CD14-positive monocyte (primary cell): ENCODE results near the gene ABHD16A. TPM values are rescaled to one million over a fixed set of nuclear protein-coding genes. Genes with fewer than 3 reads are reported as not detected.
A peak's percentile ranks its signal among the peaks of the same experiment; 100 is the strongest.

ENCODE experiments used
- DNase-seq, 3 donors: peaks; one replicate each; pipeline ENCODE4 v3.0.0-alpha.2; 2011 to 2022
- H2AFZ ChIP-seq: 2 replicates; pipeline ENCODE4 v1.6.0; 2012; ENCODE audit warnings: mild to moderate bottlenecking, low read depth, low read length, inconsistent platforms; ENCODE audit not compliant: insufficient read depth, poor library complexity, severe bottlenecking
- H3K27ac ChIP-seq, 2 donors: 1 replicate in 1 of 2; 2 replicates in 1 of 2; pipeline ENCODE4 v1.5.1; 2012 to 2013; ENCODE audit warnings: low read length in 2 of 2, control low read depth in 1 of 2, inconsistent platforms in 1 of 2, low read depth in 1 of 2, mild to moderate bottlenecking in 1 of 2
- H3K27me3 ChIP-seq, 2 donors: one replicate each; pipeline versions ENCODE4 v1.6.0 to v1.6.1; 2011 to 2013; ENCODE audit warnings: low read length in 2 of 2; ENCODE audit not compliant: control insufficient read depth in 2 of 2, insufficient read depth in 2 of 2
- H3K36me3 ChIP-seq, 2 donors: replicated peaks in 1 of 2; 1 replicate in 1 of 2; 2 replicates in 1 of 2; pipeline versions ENCODE4 v1.5.1 to v1.6.1; 2012 to 2013; ENCODE audit warnings: low read length in 2 of 2, control low read depth in 1 of 2, inconsistent platforms in 1 of 2, mild to moderate bottlenecking in 1 of 2; ENCODE audit not compliant: insufficient read depth in 2 of 2, control insufficient read depth in 1 of 2
- H3K4me1 ChIP-seq, 2 donors: 1 replicate in 1 of 2; 2 replicates in 1 of 2; pipeline versions ENCODE4 v1.5.1 to v1.6.1; 2012 to 2013; ENCODE audit warnings: low read length in 2 of 2, control low read depth in 1 of 2, inconsistent platforms in 1 of 2, mild to moderate bottlenecking in 1 of 2, moderate library complexity in 1 of 2; ENCODE audit not compliant: insufficient read depth in 2 of 2, control insufficient read depth in 1 of 2
- H3K4me2 ChIP-seq: replicated peaks from 2 replicates; pipeline ENCODE3; 2012; ENCODE audit warnings: low read length, moderate library complexity, mild to moderate bottlenecking; ENCODE audit not compliant: poor library complexity, severe bottlenecking; ENCODE audit errors: extremely low read depth
- H3K4me3 ChIP-seq, 3 experiments: fragments of 200-600 bp in 1 of 3; sonication (generic) in 1 of 3; replicated peaks in 1 of 3; 1 replicate in 2 of 3; 2 replicates in 1 of 3; pipeline ENCODE4 v1.5.1; 2011 to 2013; ENCODE audit warnings: low read length in 3 of 3, mild to moderate bottlenecking in 3 of 3, control low read depth in 2 of 3, low read depth in 2 of 3, inconsistent platforms in 1 of 3, moderate library complexity in 1 of 3
- H3K79me2 ChIP-seq: 2 replicates; pipeline ENCODE4 v1.6.0; 2012; ENCODE audit warnings: mild to moderate bottlenecking, control low read depth, inconsistent platforms, low read length, moderate library complexity; ENCODE audit not compliant: insufficient read depth
- H3K9ac ChIP-seq: 2 replicates; pipeline ENCODE4 v1.6.0; 2017; ENCODE audit warnings: low read length, mild to moderate bottlenecking; ENCODE audit not compliant: insufficient read depth, poor library complexity, severe bottlenecking
- H3K9me3 ChIP-seq, 2 donors: replicated peaks in 1 of 2; 1 replicate in 1 of 2; 2 replicates in 1 of 2; pipeline versions ENCODE4 v1.5.1 to v1.6.1; 2012 to 2013; ENCODE audit warnings: low read length in 2 of 2, control low read depth in 1 of 2; ENCODE audit not compliant: control insufficient read depth in 1 of 2, insufficient read depth in 1 of 2
- H4K20me1 ChIP-seq: 2 replicates; pipeline ENCODE4 v1.6.0; 2012; ENCODE audit warnings: mild to moderate bottlenecking, low read length, control low read depth, moderate library complexity; ENCODE audit not compliant: insufficient read depth
- H3K27ac Mint-ChIP-seq, 7 donors: one replicate each; pipeline ENCODE4 v1.8.0; 2020; ENCODE audit warnings: mild to moderate bottlenecking in 7 of 7, mixed read lengths in 7 of 7, moderate library complexity in 6 of 7, inconsistent platforms in 2 of 7
- H3K27me3 Mint-ChIP-seq, 3 donors: one replicate each; pipeline ENCODE4 v1.8.0; 2021 to 2022; ENCODE audit warnings: low read depth in 3 of 3, mild to moderate bottlenecking in 3 of 3, mixed read lengths in 3 of 3, moderate library complexity in 3 of 3, inconsistent platforms in 1 of 3
- H3K36me3 Mint-ChIP-seq, 2 donors: one replicate each; pipeline ENCODE4 v1.8.0; 2020; ENCODE audit warnings: mixed read lengths in 2 of 2, inconsistent platforms in 1 of 2, mild to moderate bottlenecking in 1 of 2
- H3K4me1 Mint-ChIP-seq: one replicate; pipeline ENCODE4 v1.8.0; 2020; ENCODE audit warnings: mild to moderate bottlenecking, mixed read lengths
- H3K4me3 Mint-ChIP-seq, 2 donors: one replicate each; pipeline ENCODE4 v1.8.0; 2020; ENCODE audit warnings: mild to moderate bottlenecking in 2 of 2, mixed read lengths in 2 of 2, moderate library complexity in 1 of 2
- H3K9me3 Mint-ChIP-seq, 7 donors: one replicate each; pipeline ENCODE4 v1.8.0; 2020 to 2022; ENCODE audit warnings: mixed read lengths in 7 of 7, mild to moderate bottlenecking in 6 of 7, moderate library complexity in 6 of 7, inconsistent platforms in 2 of 7
- WGBS: methylation state at CpG from one replicate; pipeline ENCODE4 v1.1.5; 2013; ENCODE audit warnings: missing lambda C conversion rate; ENCODE audit not compliant: insufficient coverage; 5-methylcytosine and 5-hydroxymethylcytosine counted together
- intact Hi-C, 2 donors: fragments of 100-400 bp; cut with micrococcal nuclease; formaldehyde crosslinking; loops; one replicate each; pipeline versions ENCODE4 v1.15.0 to v1.15.1; 2023
- polyA plus RNA-seq, 3 donors: library from polyadenylated mRNA; depleted of rRNA in 1 of 3; unstranded in 2 of 3; stranded (reverse) in 1 of 3; fragments of 300-500 nt in 2 of 3; fragments of >200 nt in 1 of 3; fragmentation: Illumina TruSeq in 2 of 3; gene quantifications; 1 replicate in 2 of 3; 2 replicates in 1 of 3; pipeline ENCODE4 v1.2.3, GENCODE V29; 2012 to 2021
- TF ChIP-seq, protein P1 (sequence below): fragments of 200-600 bp; IDR thresholded peaks from one replicate; pipeline ENCODE4 v1.8.0; 2022; ENCODE audit warnings: antibody characterized with exemption, mild to moderate bottlenecking

ABHD16A gene
- polyA plus RNA-seq, 3 donors, result 53.0 to 122 (median 56.0) TPM

DNA sequence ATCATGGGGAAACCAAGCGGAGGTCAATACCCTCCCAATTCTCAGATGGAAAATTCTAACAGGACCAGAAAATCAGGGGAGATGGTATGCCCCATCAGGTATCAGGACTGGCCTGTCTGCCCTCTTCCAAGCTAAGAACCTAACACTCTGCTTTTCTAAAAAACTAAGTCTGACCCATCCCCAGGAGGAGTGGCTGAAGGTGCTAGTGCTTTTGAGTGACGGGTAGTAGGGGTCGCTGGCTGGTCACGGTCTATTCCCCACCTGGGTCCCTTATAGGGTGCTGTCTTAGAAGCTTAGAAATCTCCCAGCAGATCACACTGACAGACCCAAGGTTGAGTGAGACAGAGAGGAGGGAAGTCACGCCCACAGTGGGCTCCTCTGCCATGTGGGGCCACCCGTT, 9.6 kb downstream of the ABHD16A start:
- peaks cover 20% of the 10 kb centered on the region for H3K4me1 Mint-ChIP-seq
- H3K4me3 ChIP-seq, result no peak overlapping the region
- H2AFZ ChIP-seq, result no peak overlapping the region
- H3K36me3 Mint-ChIP-seq, result peaks cover 77 to 91% of the 10 kb centered on the region in 2 donors
- 72% methylated on average over 2 of the region's 6 CpGs for WGBS
- no peaks in the 10 kb centered on the region for H3K9me3 Mint-ChIP-seq
- no peak overlapping the region for H3K4me3 Mint-ChIP-seq
- no peak overlapping the region for H3K27ac ChIP-seq
- H3K4me2 ChIP-seq, result no peak overlapping the region
- peaks cover 9 to 10% of the 10 kb centered on the region in 2 donors for H3K4me1 ChIP-seq
- H3K27me3 ChIP-seq, result no peaks in the 10 kb centered on the region
- H4K20me1 ChIP-seq, result peaks cover 41% of the 10 kb centered on the region
- no peaks in the 10 kb centered on the region for H3K27me3 Mint-ChIP-seq
- H3K27ac Mint-ChIP-seq, result no peak overlapping the region
- intact Hi-C loops, result no loop called here
- H3K9me3 ChIP-seq, result no peaks in the 10 kb centered on the region
- no peak for DNase-seq
- TF ChIP-seq, protein P1, sequence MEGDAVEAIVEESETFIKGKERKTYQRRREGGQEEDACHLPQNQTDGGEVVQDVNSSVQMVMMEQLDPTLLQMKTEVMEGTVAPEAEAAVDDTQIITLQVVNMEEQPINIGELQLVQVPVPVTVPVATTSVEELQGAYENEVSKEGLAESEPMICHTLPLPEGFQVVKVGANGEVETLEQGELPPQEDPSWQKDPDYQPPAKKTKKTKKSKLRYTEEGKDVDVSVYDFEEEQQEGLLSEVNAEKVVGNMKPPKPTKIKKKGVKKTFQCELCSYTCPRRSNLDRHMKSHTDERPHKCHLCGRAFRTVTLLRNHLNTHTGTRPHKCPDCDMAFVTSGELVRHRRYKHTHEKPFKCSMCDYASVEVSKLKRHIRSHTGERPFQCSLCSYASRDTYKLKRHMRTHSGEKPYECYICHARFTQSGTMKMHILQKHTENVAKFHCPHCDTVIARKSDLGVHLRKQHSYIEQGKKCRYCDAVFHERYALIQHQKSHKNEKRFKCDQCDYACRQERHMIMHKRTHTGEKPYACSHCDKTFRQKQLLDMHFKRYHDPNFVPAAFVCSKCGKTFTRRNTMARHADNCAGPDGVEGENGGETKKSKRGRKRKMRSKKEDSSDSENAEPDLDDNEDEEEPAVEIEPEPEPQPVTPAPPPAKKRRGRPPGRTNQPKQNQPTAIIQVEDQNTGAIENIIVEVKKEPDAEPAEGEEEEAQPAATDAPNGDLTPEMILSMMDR, result no peak
- H3K9ac ChIP-seq, result no peak overlapping the region
- H3K36me3 ChIP-seq, result peaks cover 76 to 95% of the 10 kb centered on the region in 2 donors
- H3K79me2 ChIP-seq, result peaks cover 16% of the 10 kb centered on the region

DNA sequence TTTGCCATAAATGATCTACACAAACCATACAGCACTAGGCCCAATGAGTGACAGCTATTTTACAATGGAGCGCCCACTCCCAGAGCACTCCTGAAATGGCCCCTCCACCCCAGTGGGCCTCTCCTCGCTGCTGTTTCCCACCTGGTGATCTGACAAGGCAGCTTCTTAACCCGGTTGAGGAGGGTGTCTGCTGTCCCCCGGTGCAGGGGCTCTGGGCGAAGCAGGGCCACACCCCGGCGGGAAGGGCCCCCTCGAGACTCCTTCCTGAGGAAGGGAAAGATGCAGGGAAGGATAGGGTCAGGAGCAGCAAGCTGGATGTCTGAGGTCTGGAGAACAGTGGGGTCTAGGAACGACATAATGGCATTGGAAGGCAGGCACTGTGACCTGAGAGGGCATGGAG, 10.2 kb downstream of the ABHD16A start:
- H3K4me1 Mint-ChIP-seq, result peaks cover 20% of the 10 kb centered on the region
- H3K4me3 Mint-ChIP-seq, result no peak overlapping the region
- DNase-seq, result no peak
- H3K9me3 Mint-ChIP-seq, result no peaks in the 10 kb centered on the region
- intact Hi-C loops, result no loop called here
- peaks cover 34% of the 10 kb centered on the region for H4K20me1 ChIP-seq
- no peaks in the 10 kb centered on the region for H3K27me3 ChIP-seq
- H3K4me3 ChIP-seq, result no peak overlapping the region
- no peak overlapping the region for H3K4me2 ChIP-seq
- no peaks in the 10 kb centered on the region for H3K9me3 ChIP-seq
- H3K27ac ChIP-seq, result no peak overlapping the region
- H3K4me1 ChIP-seq, result peaks cover 9 to 10% of the 10 kb centered on the region in 2 donors
- H3K79me2 ChIP-seq, result peaks cover 13% of the 10 kb centered on the region
- H2AFZ ChIP-seq, result no peak overlapping the region
- H3K9ac ChIP-seq, result no peak overlapping the region
- TF ChIP-seq, protein P1, result no peak
- peaks cover 0 to under 1% (median 0%) of the 10 kb centered on the region in 3 donors for H3K27me3 Mint-ChIP-seq
- H3K36me3 Mint-ChIP-seq, result peaks cover 82 to 94% of the 10 kb centered on the region in 2 donors
- WGBS, result 91% methylated on average over 8 of the region's 9 CpGs
- peaks cover 82 to 98% of the 10 kb centered on the region in 2 donors for H3K36me3 ChIP-seq
- H3K27ac Mint-ChIP-seq, result peak overlapping the region in 1 of 7 donors; percentile 42
